Liver (tissue), 9 donors: ENCODE results near the gene JPT1. TPM values are rescaled to one million over a fixed set of nuclear protein-coding genes. Genes with fewer than 3 reads are reported as not detected.
"Not testable (repeated sequence)": the region's sequence is repeated elsewhere in the genome, so short reads cannot be mapped to it uniquely, and the experiment has no call there.

Experiments used
- DNase-seq: peaks from one replicate; pipeline ENCODE4 v3.0.0-alpha.2; 2017; ENCODE audit warnings: low spot score
- H3K27ac ChIP-seq, 2 donors: one replicate each; pipeline ENCODE4 v1.7.0; 2013; ENCODE audit warnings: inconsistent platforms in 2 of 2, low read length in 2 of 2, control low read depth in 1 of 2, low read depth in 1 of 2, mild to moderate bottlenecking in 1 of 2
- H3K27me3 ChIP-seq, 4 donors: one replicate each; pipeline versions ENCODE4 v1.6.1 to v1.7.0; 2013; ENCODE audit warnings: low read length in 3 of 4, inconsistent platforms in 1 of 4, mild to moderate bottlenecking in 1 of 4, moderate library complexity in 1 of 4; ENCODE audit not compliant: control insufficient read depth in 4 of 4, insufficient read depth in 4 of 4
- H3K36me3 ChIP-seq, 4 donors: one replicate each; pipeline versions ENCODE4 v1.6.1 to v1.7.0; 2013; ENCODE audit warnings: low read length in 3 of 4, mild to moderate bottlenecking in 3 of 4, low read depth in 1 of 4, moderate library complexity in 1 of 4; ENCODE audit not compliant: control insufficient read depth in 4 of 4, insufficient read depth in 3 of 4
- H3K4me1 ChIP-seq, 4 donors: one replicate each; pipeline versions ENCODE4 v1.6.1 to v1.7.0; 2013; ENCODE audit warnings: low read length in 3 of 4, mild to moderate bottlenecking in 3 of 4, moderate library complexity in 1 of 4; ENCODE audit not compliant: control insufficient read depth in 4 of 4, insufficient read depth in 4 of 4
- H3K4me3 ChIP-seq, 3 donors: one replicate each; pipeline versions ENCODE4 v1.6.1 to v1.7.0; 2013; ENCODE audit warnings: low read length in 3 of 3, control low read depth in 1 of 3, low read depth in 1 of 3, mild to moderate bottlenecking in 1 of 3
- H3K9ac ChIP-seq, 2 donors: one replicate each; pipeline ENCODE4 v1.7.0; 2013; ENCODE audit warnings: low read length in 2 of 2, mild to moderate bottlenecking in 2 of 2, moderate library complexity in 2 of 2, control low read depth in 1 of 2, low read depth in 1 of 2
- H3K9me3 ChIP-seq, 4 donors: one replicate each; pipeline versions ENCODE4 v1.6.1 to v1.7.0; 2013; ENCODE audit warnings: low read length in 3 of 4; ENCODE audit not compliant: control insufficient read depth in 4 of 4
- ATF3 ChIP-seq: IDR thresholded peaks from 2 replicates; pipeline ENCODE4 v1.6.1; 2016; ENCODE audit warnings: antibody characterized with exemption
- CTCF ChIP-seq: fragments of 150-350 bp; IDR thresholded peaks from 2 replicates; pipeline ENCODE4 v1.5.1; 2017; ENCODE audit warnings: improper control_type of control experiment, low read depth, low read length; ENCODE audit not compliant: missing input control
- EGR1 ChIP-seq, 2 donors: IDR thresholded peaks; 2 replicates each; pipeline ENCODE4 v1.6.1; 2016 to 2018; ENCODE audit warnings: antibody characterized with exemption in 2 of 2, low read depth in 2 of 2
- FOXA1 ChIP-seq: IDR thresholded peaks from 2 replicates; pipeline ENCODE4 v1.6.1; 2016; ENCODE audit warnings: antibody characterized with exemption
- FOXA2 ChIP-seq: IDR thresholded peaks from 2 replicates; pipeline ENCODE4 v1.6.1; 2016; ENCODE audit warnings: antibody characterized with exemption
- GABPA ChIP-seq, 2 donors: IDR thresholded peaks in 1 of 2; conservative IDR thresholded peaks in 1 of 2; 2 replicates each; pipeline ENCODE4 v1.6.1; 2016; ENCODE audit warnings: antibody characterized with exemption in 2 of 2, mild to moderate bottlenecking in 1 of 2, moderate library complexity in 1 of 2
- HNF4A ChIP-seq, 2 donors: conservative IDR thresholded peaks; 2 replicates each; pipeline ENCODE4 v1.6.1; 2016; ENCODE audit warnings: antibody characterized with exemption in 2 of 2, mild to moderate bottlenecking in 2 of 2
- HNF4G ChIP-seq: IDR thresholded peaks from 2 replicates; pipeline ENCODE4 v1.6.1; 2016; ENCODE audit warnings: antibody characterized with exemption
- JUND ChIP-seq, 2 donors: IDR thresholded peaks; 2 replicates each; pipeline ENCODE4 v1.6.1; 2016; ENCODE audit warnings: antibody characterized with exemption in 2 of 2
- NR2F2 ChIP-seq: IDR thresholded peaks from 2 replicates; pipeline ENCODE4 v1.6.1; 2016; ENCODE audit warnings: antibody characterized with exemption
- RXRA ChIP-seq, 2 donors: IDR thresholded peaks; 2 replicates each; pipeline ENCODE4 v1.6.1; 2017 to 2018; ENCODE audit warnings: antibody characterized with exemption in 2 of 2, mild to moderate bottlenecking in 1 of 2
- SP1 ChIP-seq: IDR thresholded peaks from 2 replicates; pipeline ENCODE4 v1.6.1; 2018; ENCODE audit warnings: antibody characterized with exemption, mild to moderate bottlenecking
- TAF1 ChIP-seq: conservative IDR thresholded peaks from 2 replicates; pipeline ENCODE4 v1.6.1; 2016; ENCODE audit warnings: antibody characterized with exemption, mild to moderate bottlenecking
- YY1 ChIP-seq: IDR thresholded peaks from 2 replicates; pipeline ENCODE4 v1.6.1; 2016; ENCODE audit warnings: antibody characterized with exemption, mild to moderate bottlenecking
- WGBS: extraction: QIAGEN DNeasy Blood & Tissue Kit; methylation state at CpG from one replicate; pipeline ENCODE4 v1.1.7; 2013; 5-methylcytosine and 5-hydroxymethylcytosine counted together
- polyA plus RNA-seq, 2 donors: library from polyadenylated mRNA; stranded (reverse) in 1 of 2; unstranded in 1 of 2; fragments of 200-250 nt in 1 of 2; fragments of >200 nt in 1 of 2; fragmentation: Nextera tagmentation in 1 of 2; extraction: Ambion mirVana in 1 of 2; gene quantifications; one replicate each; pipeline versions ENCODE4 v1.2.1 to v1.2.3, GENCODE V29; 2013 to 2015
- total RNA-seq, 2 donors: library from RNA; depleted of rRNA; stranded (reverse); fragments of >200 nt; gene quantifications; one replicate each; pipeline ENCODE4 v1.2.3, GENCODE V29; 2014
- TF ChIP-seq, protein P1 (sequence below): IDR thresholded peaks from 2 replicates; pipeline ENCODE4 v1.6.1; 2016; ENCODE audit warnings: antibody characterized with exemption, mild to moderate bottlenecking
- donor health status: healthy.
- donor health status: healthy.
- donor health status: healthy.
- donor health status: healthy.
- donor health status: healthy.

The JPT1 gene
- total and polyA plus RNA-seq, 4 donors, result 20.5 to 47.8 (median 43.9) TPM

DNA sequence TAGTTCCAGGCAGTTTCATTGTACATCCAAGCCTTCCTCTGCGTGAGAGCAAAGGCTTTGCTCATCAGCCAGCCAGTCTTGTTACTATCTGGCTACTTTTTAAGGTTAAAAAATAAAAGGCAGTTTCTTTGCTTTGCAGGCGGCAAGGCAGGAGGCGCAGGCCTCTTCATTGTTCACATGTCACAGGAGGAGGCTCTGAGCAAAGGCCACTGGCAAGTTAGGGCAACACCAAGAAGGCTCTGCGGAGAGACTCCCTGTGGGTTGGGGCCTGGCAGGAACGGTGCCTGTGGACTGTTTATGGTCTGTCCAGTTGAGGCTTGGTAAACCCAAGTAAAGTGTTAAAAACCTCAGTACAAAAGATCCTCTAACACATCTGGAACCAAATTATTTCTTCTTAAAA lies 18.9 kb downstream of the JPT1 start:
- 91% methylated on average over 5 of the region's 5 CpGs for WGBS
- Histone ChIP-seq H3K27me3 (no peaks in the 10 kb centered on the region), H3K36me3 (peaks cover 0 to 3% (median under 1%) of the 10 kb centered on the region in 4 donors), H3K4me3 (no peak overlapping the region), H3K4me1 (peaks cover 0 to 2% (median under 1%) of the 10 kb centered on the region in 4 donors), H3K9me3 (no peaks in the 10 kb centered on the region), H3K27ac (no peak overlapping the region), H3K9ac (no peak overlapping the region)
- no peak for TF ChIP-seq HNF4G
- TF ChIP-seq JUND (IDR thresholded peaks at IDR 0.05), result no peak
- no peak for TF ChIP-seq FOXA2
- TF ChIP-seq ATF3, result no peak
- no peak for TF ChIP-seq CTCF
- TF ChIP-seq NR2F2, result no peak
- TF ChIP-seq SP1, result no peak
- no peak for TF ChIP-seq YY1
- no peak for TF ChIP-seq RXRA (IDR thresholded peaks at IDR 0.05)
- TF ChIP-seq, protein P1, sequence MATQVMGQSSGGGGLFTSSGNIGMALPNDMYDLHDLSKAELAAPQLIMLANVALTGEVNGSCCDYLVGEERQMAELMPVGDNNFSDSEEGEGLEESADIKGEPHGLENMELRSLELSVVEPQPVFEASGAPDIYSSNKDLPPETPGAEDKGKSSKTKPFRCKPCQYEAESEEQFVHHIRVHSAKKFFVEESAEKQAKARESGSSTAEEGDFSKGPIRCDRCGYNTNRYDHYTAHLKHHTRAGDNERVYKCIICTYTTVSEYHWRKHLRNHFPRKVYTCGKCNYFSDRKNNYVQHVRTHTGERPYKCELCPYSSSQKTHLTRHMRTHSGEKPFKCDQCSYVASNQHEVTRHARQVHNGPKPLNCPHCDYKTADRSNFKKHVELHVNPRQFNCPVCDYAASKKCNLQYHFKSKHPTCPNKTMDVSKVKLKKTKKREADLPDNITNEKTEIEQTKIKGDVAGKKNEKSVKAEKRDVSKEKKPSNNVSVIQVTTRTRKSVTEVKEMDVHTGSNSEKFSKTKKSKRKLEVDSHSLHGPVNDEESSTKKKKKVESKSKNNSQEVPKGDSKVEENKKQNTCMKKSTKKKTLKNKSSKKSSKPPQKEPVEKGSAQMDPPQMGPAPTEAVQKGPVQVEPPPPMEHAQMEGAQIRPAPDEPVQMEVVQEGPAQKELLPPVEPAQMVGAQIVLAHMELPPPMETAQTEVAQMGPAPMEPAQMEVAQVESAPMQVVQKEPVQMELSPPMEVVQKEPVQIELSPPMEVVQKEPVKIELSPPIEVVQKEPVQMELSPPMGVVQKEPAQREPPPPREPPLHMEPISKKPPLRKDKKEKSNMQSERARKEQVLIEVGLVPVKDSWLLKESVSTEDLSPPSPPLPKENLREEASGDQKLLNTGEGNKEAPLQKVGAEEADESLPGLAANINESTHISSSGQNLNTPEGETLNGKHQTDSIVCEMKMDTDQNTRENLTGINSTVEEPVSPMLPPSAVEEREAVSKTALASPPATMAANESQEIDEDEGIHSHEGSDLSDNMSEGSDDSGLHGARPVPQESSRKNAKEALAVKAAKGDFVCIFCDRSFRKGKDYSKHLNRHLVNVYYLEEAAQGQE, result no peak
- no peak for TF ChIP-seq EGR1 (IDR thresholded peaks at IDR 0.05; ENCODE audit: low read depth in 2 of 2)
- TF ChIP-seq TAF1, result no peak
- TF ChIP-seq HNF4A (conservative IDR thresholded peaks at IDR 0.05), result no peak
- TF ChIP-seq FOXA1, result no peak
- TF ChIP-seq GABPA (IDR thresholded peaks at IDR 0.05 in 1 of 2, conservative IDR thresholded peaks at IDR 0.05 in 1 of 2), result no peak
- DNase-seq, result no peak

- H3K27ac ChIP-seq, H3K4me1 ChIP-seq, H3K9ac ChIP-seq, DNase-seq, H3K9me3 ChIP-seq, H3K27me3 ChIP-seq, H3K4me3 ChIP-seq: not testable (repeated sequence)
- peaks cover 0 to 14% (median 5%) of the 10 kb centered on the region in 4 donors for H3K36me3 ChIP-seq
- 95% methylated on average over 14 of the region's 14 CpGs for WGBS
Measured at GRCh38 chr17:75133607-75134347, 20.5 kb downstream of the JPT1 start.
